ENCODE measurements around the gene ALKBH2.

ALKBH2 gene

GRCh38 chr12:109100741-109101140 is 7.5 kb upstream of the ALKBH2 start:
- Histone ChIP-seq H3K4me3 (no peak overlapping the region), H3K27ac (no peak overlapping the region)
- no peak for TF ChIP-seq CTCF (IDR thresholded peaks at IDR 0.05)

GRCh38 chr12:109099431-109100020 is 6.3 kb upstream of the ALKBH2 start:
- no peak for TF ChIP-seq CTCF (IDR thresholded peaks at IDR 0.05)
- DNase-seq (ENCODE audit: low spot score), result no peak
- peak overlapping the region; percentile 85 to 93 for H3K27ac ChIP-seq
- peak overlapping the region; percentile 83 for H3K4me3 ChIP-seq

More at GRCh38 chr12:109100741-109101140, 7.5 kb upstream of the ALKBH2 start:
- DNase-seq (ENCODE audit: low spot score), result no peak

- H3K4me3 ChIP-seq, result peak overlapping the region; percentile 83
- peak overlapping the region; percentile 85 to 93 for H3K27ac ChIP-seq
- no peak for TF ChIP-seq CTCF (IDR thresholded peaks at IDR 0.05)
- no peak for DNase-seq (ENCODE audit: low spot score)
Observed at GRCh38 chr12:109098651-109099050, 5.4 kb upstream of the ALKBH2 start.

GRCh38 chr12:109098183-109098604 is 4.9 kb upstream of the ALKBH2 start:
- peak overlapping the region; percentile 85 to 93 for H3K27ac ChIP-seq
- TF ChIP-seq CTCF (IDR thresholded peaks at IDR 0.05), result no peak
- H3K4me3 ChIP-seq, result peak overlapping the region; percentile 83
- peak; percentile 88 for DNase-seq (ENCODE audit: low spot score)

- TF ChIP-seq CTCF (IDR thresholded peaks at IDR 0.05), result no peak
- Histone ChIP-seq H3K27ac (peak within 1 kb of the TSS; percentile 85 to 93), H3K4me3 (peak within 1 kb of the TSS; percentile 83)
- DNase-seq (ENCODE audit: low spot score), result peak; percentile 97
Observed at GRCh38 chr12:109097435-109098182, 4.3 kb upstream of the ALKBH2 start, which contains the start of gene UNG. Gene UNG (plus strand): TSS chr12:109097597. CDS start chr12:109097680, 83 bp downstream.

- no peak for DNase-seq (ENCODE audit: low spot score)
- Histone ChIP-seq H3K27ac (no peak overlapping the region), H3K4me3 (peak overlapping the region; percentile 83)
- no peak for TF ChIP-seq CTCF (IDR thresholded peaks at IDR 0.05)
Observed at GRCh38 chr12:109097140-109097434, 3.8 kb upstream of the ALKBH2 start.
